HEK293 (cell line): ENCODE measurements around the gene SAYSD1.
A peak's percentile ranks its signal among the peaks of the same experiment; 100 is the strongest.

Experiments used
- CTCF ChIA-PET: fragments of 350-600 bp; formaldehyde crosslinking; extraction: SDS; loops from one replicate; lab custom pipeline; 2021; ENCODE audit warnings: antibody characterized with exemption; lab: Yijun Ruan, JAX
- POLR2A ChIA-PET: fragments of 300-600 bp; formaldehyde crosslinking; extraction: SDS; loops from one replicate; lab custom pipeline; 2020; ENCODE audit warnings: antibody characterized with exemption, inconsistent platforms; lab: Yijun Ruan, JAX
- H3K27ac ChIP-seq: fragments of 200-500 bp; sonication (Bioruptor generic); 2 replicates; pipeline ENCODE4 v1.5.1; 2014; ENCODE audit warnings: low read depth, low read length, control low read depth, inconsistent platforms; ENCODE audit errors: extremely low read depth
- H3K36me3 ChIP-seq, 2 experiments: fragments of 200-500 bp in 1 of 2; sonication (Bioruptor generic) in 1 of 2; 1 replicate in 1 of 2; 2 replicates in 1 of 2; pipeline ENCODE4 v1.5.1; 2014 to 2017; ENCODE audit warnings: inconsistent platforms in 2 of 2, low read length in 2 of 2; ENCODE audit not compliant: control insufficient read depth in 2 of 2, insufficient read depth in 1 of 2
- H3K4me1 ChIP-seq: fragments of 200-500 bp; sonication (Bioruptor generic); 2 replicates; pipeline ENCODE4 v1.5.1; 2014; ENCODE audit warnings: mild to moderate bottlenecking, low read length, inconsistent platforms; ENCODE audit not compliant: control insufficient read depth, insufficient read depth
- H3K4me3 ChIP-seq: 2 replicates; pipeline ENCODE4 v1.5.1; 2011; ENCODE audit warnings: low read depth, mild to moderate bottlenecking, control low read depth, low read length, moderate library complexity
- H3K9me3 ChIP-seq: fragments of 200-500 bp; sonication (Bioruptor generic); 2 replicates; pipeline ENCODE4 v1.5.1; 2014; ENCODE audit warnings: low read depth, low read length, inconsistent platforms; ENCODE audit not compliant: control insufficient read depth, insufficient read depth
- ATF2 ChIP-seq: fragments of 450-650 bp; formaldehyde crosslinking; IDR thresholded peaks from 2 replicates; pipeline ENCODE4 v1.5.1; 2016; ENCODE audit warnings: missing biosample characterization, missing genetic modification characterization, low read depth
- GLIS1 ChIP-seq: fragments of 450-650 bp; formaldehyde crosslinking; IDR thresholded peaks from 2 replicates; pipeline ENCODE4 v1.5.1; 2016; ENCODE audit warnings: missing biosample characterization, missing genetic modification characterization
- IKZF3 ChIP-seq: fragments of 450-650 bp; IDR thresholded peaks from 2 replicates; pipeline ENCODE4 v1.5.0; 2018; ENCODE audit warnings: missing biosample characterization, mild to moderate bottlenecking, missing genetic modification characterization, moderate library complexity
- RBAK ChIP-seq: fragments of 450-650 bp; formaldehyde crosslinking; IDR thresholded peaks from 2 replicates; pipeline ENCODE4 v1.5.1; 2016; ENCODE audit warnings: missing biosample characterization, missing genetic modification characterization
- SP7 ChIP-seq: fragments of 450-650 bp; formaldehyde crosslinking; IDR thresholded peaks from 2 replicates; pipeline ENCODE4 v1.5.1; 2016; ENCODE audit warnings: missing biosample characterization, missing genetic modification characterization
- WT1 ChIP-seq: fragments of 450-650 bp; formaldehyde crosslinking; IDR thresholded peaks from 2 replicates; pipeline ENCODE4 v1.5.1; 2016; ENCODE audit warnings: missing biosample characterization, missing genetic modification characterization
- ZBTB20 ChIP-seq: fragments of 450-650 bp; formaldehyde crosslinking; IDR thresholded peaks from 2 replicates; pipeline ENCODE4 v1.5.1; 2016; ENCODE audit warnings: missing biosample characterization, missing genetic modification characterization
- ZBTB26 ChIP-seq: fragments of 450-650 bp; formaldehyde crosslinking; optimal IDR thresholded peaks from 2 replicates; pipeline ENCODE3; 2016; ENCODE audit warnings: missing biosample characterization, mild to moderate bottlenecking, missing genetic modification characterization
- ZFHX2 ChIP-seq: fragments of 450-650 bp; formaldehyde crosslinking; conservative IDR thresholded peaks from 2 replicates; pipeline ENCODE4 v1.5.1; 2016; ENCODE audit warnings: missing biosample characterization, missing genetic modification characterization
- ZIC2 ChIP-seq: fragments of 450-650 bp; formaldehyde crosslinking; IDR thresholded peaks from 2 replicates; pipeline ENCODE4 v1.5.1; 2016; ENCODE audit warnings: missing biosample characterization, missing genetic modification characterization
- ZNF114 ChIP-seq: fragments of 450-650 bp; formaldehyde crosslinking; IDR thresholded peaks from 2 replicates; pipeline ENCODE4 v1.5.0; 2017; ENCODE audit warnings: missing biosample characterization, missing genetic modification characterization
- ZNF2 ChIP-seq: fragments of 450-650 bp; formaldehyde crosslinking; IDR thresholded peaks from 2 replicates; pipeline ENCODE4 v1.5.1; 2016; ENCODE audit warnings: missing biosample characterization, missing genetic modification characterization
- ZNF266 ChIP-seq: fragments of 450-650 bp; formaldehyde crosslinking; IDR thresholded peaks from 2 replicates; pipeline ENCODE4 v1.5.1; 2016; ENCODE audit warnings: missing biosample characterization, missing genetic modification characterization, low read depth
- ZNF302 ChIP-seq: fragments of 450-650 bp; formaldehyde crosslinking; IDR thresholded peaks from 2 replicates; pipeline ENCODE4 v1.5.1; 2016; ENCODE audit warnings: missing biosample characterization, missing genetic modification characterization, low read depth
- ZNF341 ChIP-seq: fragments of 450-650 bp; formaldehyde crosslinking; IDR thresholded peaks from 2 replicates; pipeline ENCODE4; 2016; ENCODE audit warnings: low read depth, missing biosample characterization, missing genetic modification characterization
- ZNF366 ChIP-seq: fragments of 450-650 bp; formaldehyde crosslinking; conservative IDR thresholded peaks from 2 replicates; pipeline ENCODE4 v1.5.1; 2016; ENCODE audit warnings: missing biosample characterization, missing genetic modification characterization
- ZNF48 ChIP-seq: fragments of 450-650 bp; formaldehyde crosslinking; IDR thresholded peaks from 2 replicates; pipeline ENCODE4 v1.5.1; 2016; ENCODE audit warnings: missing biosample characterization, missing genetic modification characterization
- ZNF549 ChIP-seq: fragments of 450-650 bp; IDR thresholded peaks from 2 replicates; pipeline ENCODE4 v1.5.1; 2018; ENCODE audit warnings: missing biosample characterization, missing genetic modification characterization, mild to moderate bottlenecking, inconsistent platforms, moderate library complexity
- ZNF558 ChIP-seq: fragments of 450-650 bp; formaldehyde crosslinking; IDR thresholded peaks from 2 replicates; pipeline ENCODE4 v1.5.1; 2016; ENCODE audit warnings: missing biosample characterization, missing genetic modification characterization
- ZNF629 ChIP-seq: fragments of 450-650 bp; formaldehyde crosslinking; IDR thresholded peaks from 2 replicates; pipeline ENCODE4 v1.5.1; 2017; ENCODE audit warnings: missing biosample characterization, missing genetic modification characterization
- ZNF707 ChIP-seq: fragments of 450-650 bp; formaldehyde crosslinking; IDR thresholded peaks from 2 replicates; pipeline ENCODE4 v1.5.1; 2016; ENCODE audit warnings: missing biosample characterization, missing genetic modification characterization
- TF ChIP-seq, protein P1 (sequence below): fragments of 450-650 bp; formaldehyde crosslinking; IDR thresholded peaks from 2 replicates; pipeline ENCODE4 v1.5.1; 2016; ENCODE audit warnings: missing biosample characterization, missing genetic modification characterization, borderline replicate concordance
- TF ChIP-seq, protein P2 (sequence below): fragments of 450-650 bp; formaldehyde crosslinking; IDR thresholded peaks from 2 replicates; pipeline ENCODE4 v1.5.1; 2016; ENCODE audit warnings: missing biosample characterization, missing genetic modification characterization
- TF ChIP-seq, protein P3 (sequence below): fragments of 450-650 bp; formaldehyde crosslinking; IDR thresholded peaks from 2 replicates; pipeline ENCODE4 v1.5.1; 2016; ENCODE audit warnings: missing biosample characterization, missing genetic modification characterization
- TF ChIP-seq, protein P4 (sequence below): fragments of 450-650 bp; formaldehyde crosslinking; IDR thresholded peaks from 2 replicates; pipeline ENCODE4 v1.5.1; 2016; ENCODE audit warnings: missing biosample characterization, missing genetic modification characterization, borderline replicate concordance

The SAYSD1 gene

GRCh38 chr6:39156801-39157200 is 41.8 kb upstream of the SAYSD1 start:
- Histone ChIP-seq H3K9me3 (no peaks in the 10 kb centered on the region), H3K4me1 (peaks cover 6% of the 10 kb centered on the region; the same call in 1 of the 2 replicates), H3K27ac (no peak overlapping the region), H3K36me3 (no peaks in the 10 kb centered on the region)
- ChIA-PET CTCF (interaction anchor here (0.9 to 1.9 kb wide), 4 partner anchors 9 to 178 kb away, joined by 4 to 6 read pairs (median 4); no protein-coding TSS in a partner anchor), POLR2A (no interaction called here)
- TF ChIP-seq ZNF266 (tag by site-specific recombination) = no peak
- TF ChIP-seq, protein P1, sequence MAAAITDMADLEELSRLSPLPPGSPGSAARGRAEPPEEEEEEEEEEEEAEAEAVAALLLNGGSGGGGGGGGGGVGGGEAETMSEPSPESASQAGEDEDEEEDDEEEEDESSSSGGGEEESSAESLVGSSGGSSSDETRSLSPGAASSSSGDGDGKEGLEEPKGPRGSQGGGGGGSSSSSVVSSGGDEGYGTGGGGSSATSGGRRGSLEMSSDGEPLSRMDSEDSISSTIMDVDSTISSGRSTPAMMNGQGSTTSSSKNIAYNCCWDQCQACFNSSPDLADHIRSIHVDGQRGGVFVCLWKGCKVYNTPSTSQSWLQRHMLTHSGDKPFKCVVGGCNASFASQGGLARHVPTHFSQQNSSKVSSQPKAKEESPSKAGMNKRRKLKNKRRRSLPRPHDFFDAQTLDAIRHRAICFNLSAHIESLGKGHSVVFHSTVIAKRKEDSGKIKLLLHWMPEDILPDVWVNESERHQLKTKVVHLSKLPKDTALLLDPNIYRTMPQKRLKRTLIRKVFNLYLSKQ (tag by site-specific recombination) = no peak
- no peak for TF ChIP-seq ZNF629 (tag by site-specific recombination)
- peak; percentile 26; the same call in 1 of the 2 replicates for TF ChIP-seq ZIC2 (tag by site-specific recombination)
- peak; percentile 73 for TF ChIP-seq GLIS1 (tag by site-specific recombination)
- TF ChIP-seq, protein P2, sequence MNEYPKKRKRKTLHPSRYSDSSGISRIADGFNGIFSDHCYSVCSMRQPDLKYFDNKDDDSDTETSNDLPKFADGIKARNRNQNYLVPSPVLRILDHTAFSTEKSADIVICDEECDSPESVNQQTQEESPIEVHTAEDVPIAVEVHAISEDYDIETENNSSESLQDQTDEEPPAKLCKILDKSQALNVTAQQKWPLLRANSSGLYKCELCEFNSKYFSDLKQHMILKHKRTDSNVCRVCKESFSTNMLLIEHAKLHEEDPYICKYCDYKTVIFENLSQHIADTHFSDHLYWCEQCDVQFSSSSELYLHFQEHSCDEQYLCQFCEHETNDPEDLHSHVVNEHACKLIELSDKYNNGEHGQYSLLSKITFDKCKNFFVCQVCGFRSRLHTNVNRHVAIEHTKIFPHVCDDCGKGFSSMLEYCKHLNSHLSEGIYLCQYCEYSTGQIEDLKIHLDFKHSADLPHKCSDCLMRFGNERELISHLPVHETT (tag by site-specific recombination) = no peak
- TF ChIP-seq WT1 (tag by site-specific recombination) = peak; percentile 70
- TF ChIP-seq ZNF48 (tag by site-specific recombination) = no peak
- TF ChIP-seq SP7 (tag by site-specific recombination) = peak; percentile 76
- peak; percentile 31; the same call in 1 of the 2 replicates for TF ChIP-seq ZFHX2 (tag by site-specific recombination)
- TF ChIP-seq ZNF341 = no peak
- TF ChIP-seq, all 188 proteins: peak for 5
- H3K4me3 ChIP-seq = no peak overlapping the region

DNA sequence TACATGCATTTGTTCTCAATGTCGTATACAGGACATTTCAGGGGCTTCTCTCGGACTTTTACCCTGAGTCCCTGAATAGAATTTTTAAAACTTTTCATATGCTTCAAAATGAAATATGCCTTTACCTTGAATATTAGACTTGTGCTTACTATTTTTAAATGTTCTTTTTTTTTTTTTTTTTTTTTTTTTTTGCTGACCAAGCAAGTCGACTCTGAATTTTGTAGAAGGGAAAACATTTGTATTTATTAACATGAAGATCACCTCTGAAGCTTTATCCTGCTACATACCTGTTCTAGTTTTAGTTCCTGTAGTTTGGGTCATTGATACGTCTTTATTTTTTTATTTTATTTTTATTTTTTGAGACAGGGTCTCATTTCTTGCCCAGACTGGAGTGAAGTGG is 39.7 kb upstream of the SAYSD1 start:
- Histone ChIP-seq H3K4me1 (peaks cover 6% of the 10 kb centered on the region; the same call in 1 of the 2 replicates), H3K9me3 (no peaks in the 10 kb centered on the region), H3K27ac (no peak overlapping the region), H3K4me3 (no peak overlapping the region), H3K36me3 (no peaks in the 10 kb centered on the region)
- ChIA-PET CTCF (interaction anchor here (1.2 kb wide), 1 partner anchor 148 kb away, joined by 10 read pairs; no protein-coding TSS in a partner anchor), POLR2A (no interaction called here)
- no peak for TF ChIP-seq ZBTB20 (tag by site-specific recombination)
- TF ChIP-seq, protein P3, sequence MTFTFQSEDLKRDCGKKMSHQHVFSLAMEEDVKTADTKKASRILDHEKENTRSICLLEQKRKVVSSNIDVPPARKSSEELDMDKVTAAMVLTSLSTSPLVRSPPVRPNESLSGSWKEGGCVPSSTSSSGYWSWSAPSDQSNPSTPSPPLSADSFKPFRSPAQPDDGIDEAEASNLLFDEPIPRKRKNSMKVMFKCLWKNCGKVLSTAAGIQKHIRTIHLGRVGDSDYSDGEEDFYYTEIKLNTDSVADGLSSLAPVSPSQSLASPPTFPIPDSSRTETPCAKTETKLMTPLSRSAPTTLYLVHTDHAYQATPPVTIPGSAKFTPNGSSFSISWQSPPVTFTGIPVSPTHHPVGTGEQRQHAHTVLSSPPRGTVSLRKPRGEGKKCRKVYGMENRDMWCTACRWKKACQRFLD (tag by site-specific recombination) = no peak
- no peak for TF ChIP-seq ZNF302
- TF ChIP-seq ZBTB26 = no peak
- no peak for TF ChIP-seq SP7 (tag by site-specific recombination)
- no peak for TF ChIP-seq ZNF366
- TF ChIP-seq ZNF114 (tag by site-specific recombination) = no peak
- TF ChIP-seq RBAK (tag by site-specific recombination) = no peak
- TF ChIP-seq ZNF707 = no peak
- TF ChIP-seq IKZF3 (tag by site-specific recombination) = no peak
- no peak for TF ChIP-seq ATF2 (tag by site-specific recombination)
- TF ChIP-seq ZNF549 = no peak
- TF ChIP-seq, protein P4, sequence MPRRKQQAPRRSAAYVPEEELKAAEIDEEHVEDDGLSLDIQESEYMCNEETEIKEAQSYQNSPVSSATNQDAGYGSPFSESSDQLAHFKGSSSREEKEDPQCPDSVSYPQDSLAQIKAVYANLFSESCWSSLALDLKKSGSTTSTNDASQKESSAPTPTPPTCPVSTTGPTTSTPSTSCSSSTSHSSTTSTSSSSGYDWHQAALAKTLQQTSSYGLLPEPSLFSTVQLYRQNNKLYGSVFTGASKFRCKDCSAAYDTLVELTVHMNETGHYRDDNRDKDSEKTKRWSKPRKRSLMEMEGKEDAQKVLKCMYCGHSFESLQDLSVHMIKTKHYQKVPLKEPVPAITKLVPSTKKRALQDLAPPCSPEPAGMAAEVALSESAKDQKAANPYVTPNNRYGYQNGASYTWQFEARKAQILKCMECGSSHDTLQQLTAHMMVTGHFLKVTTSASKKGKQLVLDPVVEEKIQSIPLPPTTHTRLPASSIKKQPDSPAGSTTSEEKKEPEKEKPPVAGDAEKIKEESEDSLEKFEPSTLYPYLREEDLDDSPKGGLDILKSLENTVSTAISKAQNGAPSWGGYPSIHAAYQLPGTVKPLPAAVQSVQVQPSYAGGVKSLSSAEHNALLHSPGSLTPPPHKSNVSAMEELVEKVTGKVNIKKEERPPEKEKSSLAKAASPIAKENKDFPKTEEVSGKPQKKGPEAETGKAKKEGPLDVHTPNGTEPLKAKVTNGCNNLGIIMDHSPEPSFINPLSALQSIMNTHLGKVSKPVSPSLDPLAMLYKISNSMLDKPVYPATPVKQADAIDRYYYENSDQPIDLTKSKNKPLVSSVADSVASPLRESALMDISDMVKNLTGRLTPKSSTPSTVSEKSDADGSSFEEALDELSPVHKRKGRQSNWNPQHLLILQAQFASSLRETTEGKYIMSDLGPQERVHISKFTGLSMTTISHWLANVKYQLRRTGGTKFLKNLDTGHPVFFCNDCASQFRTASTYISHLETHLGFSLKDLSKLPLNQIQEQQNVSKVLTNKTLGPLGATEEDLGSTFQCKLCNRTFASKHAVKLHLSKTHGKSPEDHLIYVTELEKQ = no peak
- no peak for TF ChIP-seq ZNF2 (tag by site-specific recombination)
- no peak for TF ChIP-seq ZNF558 (tag by site-specific recombination)
